Uterus (tissue), 4 donors: ENCODE data around the gene FGF4. TPM values are rescaled to one million over a fixed set of nuclear protein-coding genes. Genes with fewer than 3 reads are reported as not detected.

Experiments
- DNase-seq, 2 donors: peaks; one replicate each; pipeline ENCODE4 v3.0.0-alpha.2; 2019 to 2020
- H3K27ac ChIP-seq, 2 donors: fragments of 200-600 bp; sonication (generic); 1 replicate in 1 of 2; 2 replicates in 1 of 2; pipeline ENCODE4 v1.5.1; 2016 to 2018
- H3K27me3 ChIP-seq, 2 donors: fragments of 200-600 bp; sonication (generic); one replicate each; pipeline ENCODE4 v1.5.1; 2018 to 2019; ENCODE audit warnings: control low read depth in 1 of 2
- H3K36me3 ChIP-seq, 2 donors: fragments of 200-600 bp; sonication (generic); one replicate each; pipeline ENCODE4 v1.5.1; 2019; ENCODE audit warnings: control low read depth in 1 of 2
- H3K4me1 ChIP-seq, 2 donors: fragments of 200-600 bp; sonication (generic); one replicate each; pipeline ENCODE4 v1.5.1; 2018 to 2019; ENCODE audit warnings: control low read depth in 1 of 2
- H3K4me3 ChIP-seq, 2 donors: fragments of 200-600 bp; sonication (generic); 1 replicate in 1 of 2; 2 replicates in 1 of 2; pipeline ENCODE4 v1.5.1; 2018 to 2019; ENCODE audit warnings: mild to moderate bottlenecking in 1 of 2
- H3K9me3 ChIP-seq, 2 donors: fragments of 200-600 bp; sonication (generic); one replicate each; pipeline ENCODE4 v1.5.1; 2019; ENCODE audit warnings: control low read depth in 1 of 2
- POLR2A ChIP-seq, 2 donors: fragments of 450-650 bp; IDR thresholded peaks; one replicate each; pipeline ENCODE4 v1.6.1; 2016; ENCODE audit warnings: antibody characterized with exemption in 2 of 2, mild to moderate bottlenecking in 1 of 2, moderate library complexity in 1 of 2
- intact Hi-C: fragments of 100-400 bp; cut with DNase I; formaldehyde crosslinking; loops from one replicate; pipeline ENCODE4 v1.15.1; 2023; ENCODE audit warnings: low total_unique reads
- total RNA-seq, 4 donors: library from RNA; depleted of rRNA in 3 of 4; stranded (reverse); fragments of >200 nt in 3 of 4; gene quantifications; one replicate each; pipeline versions ENCODE4 v1.1.0 to v1.2.4, GENCODE V29; 2014 to 2023
- TF ChIP-seq, protein P1 (sequence below), 4 experiments: fragments of 200-600 bp in 2 of 4; fragments of 450-650 bp in 2 of 4; sonication (generic) in 2 of 4; IDR thresholded peaks; one replicate each; pipeline ENCODE4 v1.5.1; 2016 to 2019; ENCODE audit warnings: antibody characterized with exemption in 4 of 4, mild to moderate bottlenecking in 2 of 4, moderate library complexity in 1 of 4
- donor health status: DM: yes; HTN: yes; CAD: no.

Gene FGF4
- total RNA-seq, 4 donors from 2014 or later = not detected

DNA sequence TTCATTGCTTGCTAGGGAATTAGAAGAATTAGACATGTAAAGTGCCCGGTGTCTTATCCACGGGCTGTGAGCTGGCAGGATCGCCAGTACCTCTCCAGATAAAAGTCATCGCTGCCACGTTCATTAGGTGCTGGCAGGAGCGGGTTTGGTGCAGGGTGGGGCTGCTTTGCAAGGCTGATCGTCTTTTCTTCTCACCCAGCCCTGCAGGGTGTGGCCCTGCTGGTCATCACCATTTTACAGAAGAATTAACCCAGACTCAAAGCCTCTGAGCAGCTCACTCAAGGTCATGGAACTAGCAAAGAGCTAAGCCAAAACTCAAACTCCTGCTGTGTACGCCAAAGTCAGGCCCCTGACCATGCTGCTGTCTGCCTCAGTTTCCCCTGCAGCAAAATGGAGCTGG lies 6.1 kb upstream of the FGF4 start:
- intact Hi-C loops = no loop called here
- H3K27ac ChIP-seq = no peak overlapping the region
- no peaks in the 10 kb centered on the region for H3K4me1 ChIP-seq
- no peak for DNase-seq
- TF ChIP-seq, protein P1, sequence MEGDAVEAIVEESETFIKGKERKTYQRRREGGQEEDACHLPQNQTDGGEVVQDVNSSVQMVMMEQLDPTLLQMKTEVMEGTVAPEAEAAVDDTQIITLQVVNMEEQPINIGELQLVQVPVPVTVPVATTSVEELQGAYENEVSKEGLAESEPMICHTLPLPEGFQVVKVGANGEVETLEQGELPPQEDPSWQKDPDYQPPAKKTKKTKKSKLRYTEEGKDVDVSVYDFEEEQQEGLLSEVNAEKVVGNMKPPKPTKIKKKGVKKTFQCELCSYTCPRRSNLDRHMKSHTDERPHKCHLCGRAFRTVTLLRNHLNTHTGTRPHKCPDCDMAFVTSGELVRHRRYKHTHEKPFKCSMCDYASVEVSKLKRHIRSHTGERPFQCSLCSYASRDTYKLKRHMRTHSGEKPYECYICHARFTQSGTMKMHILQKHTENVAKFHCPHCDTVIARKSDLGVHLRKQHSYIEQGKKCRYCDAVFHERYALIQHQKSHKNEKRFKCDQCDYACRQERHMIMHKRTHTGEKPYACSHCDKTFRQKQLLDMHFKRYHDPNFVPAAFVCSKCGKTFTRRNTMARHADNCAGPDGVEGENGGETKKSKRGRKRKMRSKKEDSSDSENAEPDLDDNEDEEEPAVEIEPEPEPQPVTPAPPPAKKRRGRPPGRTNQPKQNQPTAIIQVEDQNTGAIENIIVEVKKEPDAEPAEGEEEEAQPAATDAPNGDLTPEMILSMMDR (IDR thresholded peaks at IDR 0.05) = no peak
- TF ChIP-seq POLR2A (IDR thresholded peaks at IDR 0.05) = no peak
- H3K9me3 ChIP-seq = no peaks in the 10 kb centered on the region
- no peak overlapping the region for H3K4me3 ChIP-seq
- no peaks in the 10 kb centered on the region for H3K27me3 ChIP-seq
- no peaks in the 10 kb centered on the region for H3K36me3 ChIP-seq

DNA sequence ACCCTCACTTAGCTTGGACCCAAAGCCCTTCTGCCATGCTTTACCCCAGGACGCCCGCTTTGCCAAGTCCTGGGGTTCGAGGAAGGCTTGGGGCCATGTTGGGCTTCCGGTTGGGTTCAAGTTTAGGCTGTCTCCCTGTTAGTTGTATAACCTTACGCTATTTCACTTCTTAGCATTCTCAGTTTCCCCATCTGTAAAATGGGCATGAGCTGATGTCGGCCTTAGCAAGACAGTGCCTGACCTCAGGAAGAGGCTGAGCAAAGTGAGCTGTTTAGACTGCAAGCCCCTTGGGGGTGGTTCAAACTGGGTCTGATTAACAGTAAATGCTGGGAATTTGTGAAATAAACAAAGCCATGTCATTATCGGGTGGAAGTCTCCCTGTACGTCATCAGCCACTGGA lies 3.2 kb upstream of the FGF4 start:
- H3K9me3 ChIP-seq = no peaks in the 10 kb centered on the region
- H3K27ac ChIP-seq = no peak overlapping the region
- H3K4me1 ChIP-seq = no peaks in the 10 kb centered on the region
- intact Hi-C loops = no loop called here
- peaks cover 0 to 3% of the 10 kb centered on the region in 2 donors for H3K27me3 ChIP-seq
- TF ChIP-seq, protein P1 (IDR thresholded peaks at IDR 0.05) = no peak
- TF ChIP-seq POLR2A (IDR thresholded peaks at IDR 0.05) = no peak
- DNase-seq = no peak
- H3K4me3 ChIP-seq = no peak overlapping the region
- H3K36me3 ChIP-seq = no peaks in the 10 kb centered on the region

DNA sequence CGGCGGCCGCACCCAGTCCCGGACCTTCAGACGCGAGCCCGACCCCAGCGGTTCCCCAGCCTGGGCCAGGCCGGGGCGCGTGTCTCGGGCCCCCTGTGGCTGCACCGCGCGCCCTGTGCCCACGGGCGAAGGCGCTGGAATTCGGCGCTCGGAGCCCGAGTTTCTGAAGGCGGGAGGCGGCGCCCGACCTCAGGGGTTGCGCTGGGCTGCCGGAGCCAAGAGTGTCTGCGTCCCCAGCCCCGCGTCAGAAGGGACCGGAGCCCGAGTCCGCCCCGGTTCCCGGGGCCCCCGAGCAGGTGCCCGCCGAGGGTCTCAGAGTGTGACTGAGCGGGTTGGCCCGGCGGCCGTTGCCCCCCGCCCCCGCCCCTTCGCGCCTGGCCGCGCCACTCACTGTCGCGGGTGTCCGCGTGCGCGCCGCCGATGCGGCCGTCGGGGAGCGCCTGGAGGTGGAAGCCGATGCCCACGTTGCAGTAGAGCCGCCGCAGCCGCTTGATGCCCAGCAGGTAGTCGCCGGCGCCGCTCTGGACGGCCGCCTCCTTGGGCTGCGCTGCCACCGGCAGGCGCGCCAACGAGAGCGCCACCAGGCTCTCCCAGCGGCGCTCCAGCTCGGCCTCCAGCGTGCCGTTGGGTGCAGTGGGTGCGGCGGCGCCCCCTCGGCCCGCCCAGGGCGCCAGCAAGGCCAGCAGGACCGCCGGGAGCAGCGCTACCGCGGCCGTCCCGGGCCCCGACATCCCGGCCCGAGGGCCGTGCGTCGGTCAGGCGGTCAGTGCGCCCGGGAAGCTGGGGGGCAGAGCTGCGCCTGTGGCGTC lies 583 bp downstream of the FGF4 start:
- Histone ChIP-seq H3K36me3 (no peaks in the 10 kb centered on the region), H3K27me3 (peaks cover 0 to 3% of the 10 kb centered on the region in 2 donors), H3K27ac (no peak overlapping the region), H3K9me3 (no peaks in the 10 kb centered on the region), H3K4me1 (no peaks in the 10 kb centered on the region), H3K4me3 (no peak overlapping the region)
- intact Hi-C loops = no loop called here
- TF ChIP-seq, protein P1 (IDR thresholded peaks at IDR 0.05) = no peak
- TF ChIP-seq POLR2A (IDR thresholded peaks at IDR 0.05) = no peak
- DNase-seq = no peak

DNA sequence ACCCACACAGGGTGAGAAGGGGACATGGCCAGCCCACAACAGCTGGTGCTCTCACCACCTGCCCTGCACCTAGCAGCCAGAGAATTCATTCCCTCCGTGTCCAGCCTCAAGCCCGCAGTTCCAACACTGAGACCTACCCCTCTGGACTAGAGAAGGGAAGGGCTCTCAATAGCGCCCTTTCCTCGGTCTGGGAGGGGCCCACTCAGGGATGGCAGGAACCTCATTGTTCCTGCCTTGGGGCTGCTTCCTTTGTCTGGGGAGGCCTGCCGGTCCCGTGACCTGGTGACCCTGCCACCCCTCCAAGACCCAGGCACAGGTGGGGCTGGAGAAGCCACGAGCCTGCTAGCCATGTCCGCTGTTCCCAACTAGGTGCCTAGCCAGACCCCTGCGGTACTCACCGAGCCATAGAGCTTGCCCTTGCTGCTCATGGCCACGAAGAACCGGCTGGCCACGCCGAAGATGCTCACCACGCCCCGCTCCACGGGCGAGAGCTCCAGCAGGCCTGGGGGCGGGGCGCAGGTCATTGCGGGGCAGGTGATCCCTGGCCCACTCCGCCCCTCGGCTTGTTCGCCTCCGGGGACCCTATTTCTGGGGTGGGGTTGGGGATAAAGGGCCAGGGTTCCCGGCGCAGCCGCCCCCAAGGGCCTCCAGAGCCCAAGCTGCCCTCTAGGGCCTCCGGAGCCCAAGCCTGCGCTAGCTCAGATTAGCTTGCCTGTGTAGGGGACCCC lies 1.4 kb downstream of the FGF4 start:
- H3K4me1 ChIP-seq = no peaks in the 10 kb centered on the region
- no peak for DNase-seq
- no peak overlapping the region for H3K4me3 ChIP-seq
- H3K36me3 ChIP-seq = no peaks in the 10 kb centered on the region
- intact Hi-C loops = no loop called here
- no peak for TF ChIP-seq POLR2A (IDR thresholded peaks at IDR 0.05)
- TF ChIP-seq, protein P1 (IDR thresholded peaks at IDR 0.05) = no peak
- H3K9me3 ChIP-seq = no peaks in the 10 kb centered on the region
- H3K27me3 ChIP-seq = peaks cover 0 to 3% of the 10 kb centered on the region in 2 donors
- no peak overlapping the region for H3K27ac ChIP-seq

DNA sequence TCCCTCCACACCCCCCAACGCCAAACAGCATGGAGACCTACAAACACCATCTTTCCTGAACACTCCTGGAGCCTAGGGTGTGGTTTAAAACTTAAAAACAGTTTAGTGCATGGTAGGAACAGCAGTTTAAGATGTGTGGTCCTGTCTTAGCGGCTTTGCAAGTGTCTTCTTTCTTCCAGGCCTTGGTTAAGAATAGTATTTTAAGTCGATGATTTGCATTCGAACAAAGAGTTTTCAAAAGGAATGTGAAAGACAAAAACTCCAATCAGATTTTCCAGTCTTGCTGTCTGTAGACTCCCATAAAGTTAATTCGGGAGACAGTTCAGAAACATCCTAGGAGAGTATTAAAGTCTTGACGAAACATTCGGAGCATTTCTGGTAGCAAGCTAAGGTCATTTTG lies 3.7 kb downstream of the FGF4 start:
- intact Hi-C loops = no loop called here
- Histone ChIP-seq H3K27me3 (peaks cover 0 to 3% of the 10 kb centered on the region in 2 donors), H3K9me3 (no peaks in the 10 kb centered on the region), H3K4me3 (no peak overlapping the region), H3K27ac (no peak overlapping the region), H3K4me1 (no peaks in the 10 kb centered on the region), H3K36me3 (no peaks in the 10 kb centered on the region)
- no peak for DNase-seq
- TF ChIP-seq, protein P1 (IDR thresholded peaks at IDR 0.05) = no peak
- no peak for TF ChIP-seq POLR2A (IDR thresholded peaks at IDR 0.05)
